Lung (tissue), 12 donors: ENCODE data around the gene INF2. TPM values are rescaled to one million over a fixed set of nuclear protein-coding genes. Genes with fewer than 3 reads are reported as not detected.

ENCODE experiments used
- ATAC-seq: fragments of 200-7000 bp; cut with Tn5 transposase; one replicate; pipeline ENCODE4 v1.9.1; 2020; ENCODE audit warnings: moderate number of reproducible peaks; ENCODE audit not compliant: insufficient read depth, low FRiP score
- DNase-seq, 3 donors: peaks; one replicate each; pipeline ENCODE4 v3.0.0-alpha.2; 2013 to 2017
- H3K27ac ChIP-seq, 2 donors: one replicate each; pipeline ENCODE4 v1.5.1; 2013; ENCODE audit warnings: mild to moderate bottlenecking in 2 of 2, moderate library complexity in 2 of 2, control low read depth in 1 of 2, inconsistent platforms in 1 of 2, low read depth in 1 of 2, low read length in 1 of 2
- H3K27me3 ChIP-seq, 3 donors: one replicate each; pipeline ENCODE4 v1.5.1; 2013; ENCODE audit warnings: low read length in 2 of 3; ENCODE audit not compliant: control insufficient read depth in 3 of 3, insufficient read depth in 3 of 3
- H3K36me3 ChIP-seq, 4 donors: one replicate each; pipeline ENCODE4 v1.5.1; 2013; ENCODE audit warnings: low read length in 4 of 4, mild to moderate bottlenecking in 1 of 4, moderate library complexity in 1 of 4; ENCODE audit not compliant: control insufficient read depth in 4 of 4, insufficient read depth in 4 of 4
- H3K4me1 ChIP-seq, 5 donors: one replicate each; pipeline ENCODE4 v1.5.1; 2013; ENCODE audit warnings: low read length in 5 of 5, mild to moderate bottlenecking in 2 of 5, moderate library complexity in 1 of 5; ENCODE audit not compliant: control insufficient read depth in 5 of 5, insufficient read depth in 5 of 5
- H3K4me3 ChIP-seq: one replicate; pipeline ENCODE4 v1.5.1; 2013; ENCODE audit warnings: mild to moderate bottlenecking, control low read depth, moderate library complexity
- H3K9ac ChIP-seq, 2 donors: one replicate each; pipeline ENCODE4 v1.5.1; 2013; ENCODE audit warnings: low read length in 2 of 2, control low read depth in 1 of 2; ENCODE audit not compliant: insufficient read depth in 1 of 2
- H3K9me3 ChIP-seq, 4 donors: one replicate each; pipeline ENCODE4 v1.5.1; 2013; ENCODE audit warnings: low read length in 3 of 4, mild to moderate bottlenecking in 1 of 4, moderate library complexity in 1 of 4; ENCODE audit not compliant: control insufficient read depth in 4 of 4, insufficient read depth in 3 of 4
- CTCF ChIP-seq: IDR thresholded peaks from 2 replicates; pipeline ENCODE4 v1.5.1; 2012; ENCODE audit warnings: mild to moderate bottlenecking; ENCODE audit errors: control extremely low read depth, extremely low read depth
- WGBS, 2 donors: extraction: QIAGEN DNeasy Blood & Tissue Kit; methylation state at CpG; one replicate each; pipeline ENCODE4 v1.1.7; 2013; 5-methylcytosine and 5-hydroxymethylcytosine counted together
- polyA plus RNA-seq, 2 donors: library from polyadenylated mRNA; stranded (reverse); fragments of 200-250 nt; gene quantifications; one replicate each; pipeline ENCODE4 v1.2.1, GENCODE V29; 2013
- total RNA-seq, 2 donors: library from RNA; depleted of rRNA in 1 of 2; stranded (reverse); fragments of >200 nt in 1 of 2; gene quantifications; one replicate each; pipeline ENCODE4 v1.2.1, GENCODE V29; 2014 to 2021
- donor health status: control.
- donor health status: control.
- donor health status: Bipolar disorder and iron deficiency.
- donor health status: healthy.
- donor health status: DM: yes; HTN: yes; CAD: no.

Gene INF2
- total and polyA plus RNA-seq, 4 donors, result 46.1 to 119 (median 78.4) TPM

- 74 to 85% methylated on average over 29 of the region's 29 CpGs for WGBS, 2 donors
- TF ChIP-seq CTCF, result no peak
- Histone ChIP-seq H3K27ac (no peak overlapping the region), H3K36me3 (no peaks in the 10 kb centered on the region), H3K27me3 (no peaks in the 10 kb centered on the region), H3K9ac (no peak overlapping the region), H3K4me1 (no peaks in the 10 kb centered on the region), H3K9me3 (peaks cover 0 to 14% (median 2%) of the 10 kb centered on the region in 4 donors), H3K4me3 (no peak overlapping the region)
- ATAC-seq (no peak), DNase-seq (no peak)
Observed at GRCh38 chr14:104656014-104656714, 33.3 kb upstream of the INF2 start.

DNA sequence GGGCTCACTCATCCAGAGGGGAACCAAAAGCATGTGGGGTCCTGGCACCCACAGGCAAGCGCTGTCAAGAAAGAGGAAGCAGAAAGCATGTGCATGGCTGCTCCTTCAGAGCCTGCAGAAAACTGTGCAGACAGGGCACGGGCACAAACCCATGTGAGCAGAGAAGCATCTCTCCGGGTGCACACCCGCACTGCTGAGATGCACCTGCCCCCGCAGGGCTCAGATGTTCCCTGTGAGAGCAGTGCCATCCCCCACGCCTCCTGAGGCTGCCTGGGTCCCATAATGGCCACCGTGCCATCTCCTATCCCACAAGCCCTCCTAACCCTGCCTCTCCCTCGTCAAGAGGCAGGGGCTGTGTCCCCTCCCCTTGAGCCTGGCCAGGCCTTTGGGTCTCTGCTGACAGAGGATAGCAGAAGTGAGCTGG, 32.3 kb upstream of the INF2 start:
- Histone ChIP-seq H3K4me1 (no peaks in the 10 kb centered on the region), H3K4me3 (no peak overlapping the region), H3K9me3 (peaks cover 0 to 15% (median 2%) of the 10 kb centered on the region in 4 donors), H3K27ac (no peak overlapping the region), H3K36me3 (no peaks in the 10 kb centered on the region), H3K9ac (no peak overlapping the region), H3K27me3 (no peaks in the 10 kb centered on the region)
- ATAC-seq, result no peak
- DNase-seq, result no peak
- TF ChIP-seq CTCF, result no peak
- WGBS, 2 donors, result 29 to 59% methylated on average over 8 of the region's 8 CpGs

DNA sequence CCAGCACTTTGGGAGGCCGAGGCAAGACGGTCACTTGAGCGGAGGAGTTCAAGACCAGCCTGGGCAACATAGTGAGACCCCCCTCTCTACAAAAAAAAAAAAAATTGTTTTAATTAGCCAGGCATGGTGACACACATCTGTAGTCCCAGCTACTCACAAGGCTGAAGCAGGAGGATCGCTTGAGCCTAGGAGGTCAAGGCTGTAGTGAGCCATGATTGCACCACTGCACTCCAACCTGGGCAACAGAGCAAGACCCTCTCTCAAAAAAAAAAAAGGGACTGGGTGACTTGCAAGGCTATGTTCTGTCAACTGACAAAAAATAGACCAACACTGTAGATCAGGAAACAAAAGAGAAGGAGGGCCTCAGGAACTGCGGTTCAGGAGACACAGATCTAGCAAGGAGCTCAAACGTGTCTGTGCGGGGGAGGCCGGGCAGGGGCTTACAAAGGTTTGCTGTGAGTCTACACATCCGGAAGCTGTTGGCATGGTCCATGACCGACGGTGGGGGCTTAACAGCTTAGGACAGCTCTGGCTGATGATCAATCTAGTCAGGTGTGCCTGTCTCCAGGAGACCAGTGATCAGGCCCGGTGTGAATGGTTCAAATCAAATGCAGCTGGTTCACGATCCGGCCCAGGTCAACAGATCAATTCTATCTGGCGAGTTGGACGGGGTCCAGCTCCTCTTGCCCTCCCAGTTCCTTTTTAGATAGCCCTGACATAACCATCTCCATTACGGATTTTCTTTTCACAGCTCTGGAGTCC, 31.7 kb upstream of the INF2 start:
- no peaks in the 10 kb centered on the region for H3K4me1 ChIP-seq
- no peak overlapping the region for H3K27ac ChIP-seq
- no peak for TF ChIP-seq CTCF
- H3K27me3 ChIP-seq, result no peaks in the 10 kb centered on the region
- 53 to 68% methylated on average over 17 of the region's 17 CpGs for WGBS, 2 donors
- ATAC-seq (no peak), DNase-seq (no peak)
- no peak overlapping the region for H3K9ac ChIP-seq
- no peak overlapping the region for H3K4me3 ChIP-seq
- H3K36me3 ChIP-seq, result no peaks in the 10 kb centered on the region
- H3K9me3 ChIP-seq, result peaks cover 0 to 15% (median 2%) of the 10 kb centered on the region in 4 donors
